ENCODE results near the gene SH3BP1.

DNA sequence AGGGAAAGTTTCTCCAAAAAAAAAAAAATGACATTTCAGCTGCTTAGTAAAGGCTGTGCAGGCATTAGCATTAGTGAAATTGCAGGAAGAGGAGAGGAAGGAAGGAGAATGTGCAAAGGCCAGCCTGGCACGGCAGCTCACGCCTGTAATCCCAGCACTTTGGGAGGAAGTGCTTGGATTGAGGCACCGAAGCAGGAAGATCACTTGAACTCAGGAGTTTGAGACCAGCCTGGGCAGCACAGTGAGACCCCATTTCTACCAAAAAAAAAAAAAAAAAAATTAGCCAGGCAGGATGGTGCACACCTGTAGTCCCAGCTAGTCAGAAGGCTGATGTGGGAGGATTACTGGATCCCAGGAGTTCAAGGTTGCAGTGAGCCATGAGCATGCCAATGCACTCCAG lies 65.2 kb downstream of the SH3BP1 start:
- TF ChIP-seq POLR2A (IDR thresholded peaks at IDR 0.05) (no peak), POLR2AphosphoS5 (IDR thresholded peaks at IDR 0.05) (no peak), EP300 (IDR thresholded peaks at IDR 0.05) (no peak)
- TF ChIP-seq, protein P1, sequence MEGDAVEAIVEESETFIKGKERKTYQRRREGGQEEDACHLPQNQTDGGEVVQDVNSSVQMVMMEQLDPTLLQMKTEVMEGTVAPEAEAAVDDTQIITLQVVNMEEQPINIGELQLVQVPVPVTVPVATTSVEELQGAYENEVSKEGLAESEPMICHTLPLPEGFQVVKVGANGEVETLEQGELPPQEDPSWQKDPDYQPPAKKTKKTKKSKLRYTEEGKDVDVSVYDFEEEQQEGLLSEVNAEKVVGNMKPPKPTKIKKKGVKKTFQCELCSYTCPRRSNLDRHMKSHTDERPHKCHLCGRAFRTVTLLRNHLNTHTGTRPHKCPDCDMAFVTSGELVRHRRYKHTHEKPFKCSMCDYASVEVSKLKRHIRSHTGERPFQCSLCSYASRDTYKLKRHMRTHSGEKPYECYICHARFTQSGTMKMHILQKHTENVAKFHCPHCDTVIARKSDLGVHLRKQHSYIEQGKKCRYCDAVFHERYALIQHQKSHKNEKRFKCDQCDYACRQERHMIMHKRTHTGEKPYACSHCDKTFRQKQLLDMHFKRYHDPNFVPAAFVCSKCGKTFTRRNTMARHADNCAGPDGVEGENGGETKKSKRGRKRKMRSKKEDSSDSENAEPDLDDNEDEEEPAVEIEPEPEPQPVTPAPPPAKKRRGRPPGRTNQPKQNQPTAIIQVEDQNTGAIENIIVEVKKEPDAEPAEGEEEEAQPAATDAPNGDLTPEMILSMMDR (IDR thresholded peaks at IDR 0.05): no peak

Data from upper lobe of left lung (tissue), 4 donors.